HG02571 (cell line): ENCODE data around the gene NCAN.

Experiments used
- ATAC-seq: cut with Tn5 transposase; IDR thresholded peaks from one replicate; pipeline ENCODE4 v1.9.1; 2021; ENCODE audit warnings: mild to moderate bottlenecking, moderate library complexity; ENCODE audit not compliant: unreplicated experiment

NCAN gene

GRCh38 chr19:19279062-19279612 is 67.4 kb downstream of the NCAN start:
- no peak for ATAC-seq

- ATAC-seq, result no peak
Observed at GRCh38 chr19:19279853-19280252, 68.1 kb downstream of the NCAN start.

GRCh38 chr19:19280561-19280960 is 68.8 kb downstream of the NCAN start:
- no peak for ATAC-seq

GRCh38 chr19:19285686-19286085 is 73.9 kb downstream of the NCAN start:
- ATAC-seq, result no peak

GRCh38 chr19:19292607-19293006 is 80.8 kb downstream of the NCAN start:
- no peak for ATAC-seq

- no peak for ATAC-seq
Observed at GRCh38 chr19:19294914-19295313, 83.2 kb downstream of the NCAN start.

- no peak for ATAC-seq
Observed at GRCh38 chr19:19296953-19297689, 85.4 kb downstream of the NCAN start.

- no peak for ATAC-seq
Observed at GRCh38 chr19:19297759-19298158, 86.0 kb downstream of the NCAN start.

- no peak for ATAC-seq
Observed at GRCh38 chr19:19300613-19301012, 88.9 kb downstream of the NCAN start.
